GM12864 (cell line): ENCODE measurements around the gene TBC1D1.

Experiments
- DNase-seq: peaks from one replicate; pipeline ENCODE4 v3.0.0-alpha.2; 2011; ENCODE audit warnings: low read depth
- H3K4me3 ChIP-seq: 2 replicates; pipeline ENCODE4 v1.5.1; 2011; ENCODE audit warnings: mild to moderate bottlenecking, low read depth, low read length, control low read depth
- TF ChIP-seq, protein P1 (sequence below): IDR thresholded peaks from 2 replicates; pipeline ENCODE4 v1.5.1; 2011; ENCODE audit warnings: low read depth, mild to moderate bottlenecking, moderate library complexity, low read length, control low read depth, inconsistent platforms; ENCODE audit errors: missing control alignments

The TBC1D1 gene

DNA sequence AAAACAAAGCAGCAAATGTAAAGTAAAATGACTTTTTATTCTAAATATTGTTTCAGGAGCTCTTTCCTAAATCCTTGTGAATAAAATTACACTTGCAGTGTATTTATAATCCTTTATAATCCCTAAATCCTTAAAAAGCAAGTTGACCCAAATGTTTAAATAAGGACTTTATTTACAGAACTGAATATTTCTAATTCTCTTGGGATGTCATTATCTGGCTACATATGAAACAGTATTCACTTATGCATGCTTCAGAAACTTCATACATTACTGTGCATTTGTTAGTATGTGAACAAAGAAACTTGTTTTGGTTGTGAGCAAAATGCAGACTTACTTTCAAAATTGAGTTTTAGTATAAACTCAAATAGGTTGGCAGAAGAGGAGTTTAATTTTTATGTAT is 118.5 kb downstream of the TBC1D1 start:
- no peak overlapping the region for H3K4me3 ChIP-seq
- TF ChIP-seq, protein P1, sequence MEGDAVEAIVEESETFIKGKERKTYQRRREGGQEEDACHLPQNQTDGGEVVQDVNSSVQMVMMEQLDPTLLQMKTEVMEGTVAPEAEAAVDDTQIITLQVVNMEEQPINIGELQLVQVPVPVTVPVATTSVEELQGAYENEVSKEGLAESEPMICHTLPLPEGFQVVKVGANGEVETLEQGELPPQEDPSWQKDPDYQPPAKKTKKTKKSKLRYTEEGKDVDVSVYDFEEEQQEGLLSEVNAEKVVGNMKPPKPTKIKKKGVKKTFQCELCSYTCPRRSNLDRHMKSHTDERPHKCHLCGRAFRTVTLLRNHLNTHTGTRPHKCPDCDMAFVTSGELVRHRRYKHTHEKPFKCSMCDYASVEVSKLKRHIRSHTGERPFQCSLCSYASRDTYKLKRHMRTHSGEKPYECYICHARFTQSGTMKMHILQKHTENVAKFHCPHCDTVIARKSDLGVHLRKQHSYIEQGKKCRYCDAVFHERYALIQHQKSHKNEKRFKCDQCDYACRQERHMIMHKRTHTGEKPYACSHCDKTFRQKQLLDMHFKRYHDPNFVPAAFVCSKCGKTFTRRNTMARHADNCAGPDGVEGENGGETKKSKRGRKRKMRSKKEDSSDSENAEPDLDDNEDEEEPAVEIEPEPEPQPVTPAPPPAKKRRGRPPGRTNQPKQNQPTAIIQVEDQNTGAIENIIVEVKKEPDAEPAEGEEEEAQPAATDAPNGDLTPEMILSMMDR, result no peak
- no peak for DNase-seq

- TF ChIP-seq, protein P1, result no peak
- no peak overlapping the region for H3K4me3 ChIP-seq
- DNase-seq, result no peak
These were observed 119.1 kb downstream of the TBC1D1 start for GRCh38 chr4:38009949-38010348.

- TF ChIP-seq, protein P1, result no peak
- DNase-seq, result no peak
These were observed 120.8 kb downstream of the TBC1D1 start for GRCh38 chr4:38011511-38012162.

GRCh38 chr4:38013461-38014366 is 122.8 kb downstream of the TBC1D1 start:
- TF ChIP-seq, protein P1, result no peak
- no peak overlapping the region for H3K4me3 ChIP-seq
- DNase-seq, result no peak

More at GRCh38 chr4:38011511-38012162, 120.8 kb downstream of the TBC1D1 start:
- no peak overlapping the region for H3K4me3 ChIP-seq

DNA sequence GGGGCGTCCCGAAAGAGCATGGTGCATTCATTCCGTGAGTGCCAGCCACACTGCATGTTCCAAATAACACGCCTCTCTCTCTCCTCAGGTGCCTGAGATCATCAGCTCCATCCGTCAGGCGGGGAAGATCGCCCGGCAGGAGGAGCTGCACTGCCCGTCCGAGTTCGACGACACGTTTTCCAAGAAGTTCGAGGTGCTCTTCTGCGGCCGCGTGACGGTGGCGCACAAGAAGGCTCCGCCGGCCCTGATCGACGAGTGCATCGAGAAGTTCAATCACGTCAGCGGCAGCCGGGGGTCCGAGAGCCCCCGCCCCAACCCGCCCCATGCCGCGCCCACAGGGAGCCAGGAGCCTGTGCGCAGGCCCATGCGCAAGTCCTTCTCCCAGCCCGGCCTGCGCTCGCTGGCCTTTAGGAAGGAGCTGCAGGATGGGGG is 123.6 kb downstream of the TBC1D1 start:
- no peak overlapping the region for H3K4me3 ChIP-seq
- TF ChIP-seq, protein P1, result no peak
- no peak for DNase-seq

DNA sequence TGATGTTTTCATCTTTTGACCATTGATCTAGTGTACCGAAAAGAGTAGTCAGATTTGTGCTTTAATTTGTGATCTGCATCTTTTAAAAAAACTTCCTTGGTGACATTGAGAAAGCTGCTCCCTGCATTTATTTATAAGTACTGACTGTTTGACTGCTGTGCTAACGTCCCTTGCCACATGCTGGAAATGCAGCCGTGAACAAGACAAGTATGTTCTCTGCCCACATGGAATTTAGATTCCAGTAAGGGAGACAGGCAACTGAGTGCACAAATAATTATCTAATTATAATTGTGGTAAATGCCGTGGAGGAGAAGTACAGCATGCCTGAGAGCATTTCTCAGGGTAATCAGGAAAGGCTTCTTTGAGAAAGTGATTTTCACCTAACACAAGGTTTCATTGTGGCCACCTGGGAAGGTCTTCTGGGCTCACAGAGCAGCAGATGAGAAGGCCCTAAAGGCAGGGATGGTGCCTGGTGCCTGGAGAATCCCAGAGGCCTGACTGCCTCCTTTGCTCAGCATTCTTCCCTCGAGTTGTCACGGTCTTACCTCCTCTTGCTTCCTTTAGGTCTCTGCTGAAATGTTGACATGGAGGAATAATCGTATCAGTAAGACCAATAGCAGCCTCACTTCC is 125.1 kb downstream of the TBC1D1 start:
- no peak for DNase-seq
- H3K4me3 ChIP-seq, result no peak overlapping the region
- TF ChIP-seq, protein P1, result no peak
